Kidney (tissue), 14 donors: Measurements from ENCODE around the gene CEP72. TPM values are rescaled to one million over a fixed set of nuclear protein-coding genes. Genes with fewer than 3 reads are reported as not detected.

Source experiments
- DNase-seq, 5 donors: peaks; one replicate each; pipeline ENCODE4 v3.0.0-alpha.2; 2013 to 2020
- FAIRE-seq: peaks from 2 replicates; lab custom pipeline; 2012; peaks lifted over from hg19 to GRCh38; lab: Jason Lieb, UNC
- H3K27ac ChIP-seq, 2 donors: one replicate each; pipeline ENCODE4 v1.7.0; 2013; ENCODE audit warnings: low read depth in 2 of 2, low read length in 2 of 2, inconsistent platforms in 1 of 2
- H3K27me3 ChIP-seq: one replicate; pipeline ENCODE4 v1.7.1; 2013; ENCODE audit warnings: low read length, inconsistent platforms; ENCODE audit not compliant: control insufficient read depth, insufficient read depth
- H3K36me3 ChIP-seq, 3 donors: one replicate each; pipeline versions ENCODE4 v1.7.0 to v1.7.1; 2013; ENCODE audit warnings: low read length in 3 of 3, control low read depth in 1 of 3, inconsistent platforms in 1 of 3; ENCODE audit not compliant: insufficient read depth in 3 of 3, control insufficient read depth in 2 of 3
- H3K4me1 ChIP-seq, 3 donors: one replicate each; pipeline versions ENCODE4 v1.7.0 to v1.7.1; 2013; ENCODE audit warnings: low read length in 3 of 3, inconsistent platforms in 1 of 3, low read depth in 1 of 3; ENCODE audit not compliant: control insufficient read depth in 2 of 3, insufficient read depth in 2 of 3
- H3K4me3 ChIP-seq, 3 donors: one replicate each; pipeline versions ENCODE4 v1.7.0 to v1.8.1; 2013; ENCODE audit warnings: low read length in 3 of 3, control low read depth in 1 of 3, inconsistent platforms in 1 of 3
- H3K9ac ChIP-seq, 3 donors: one replicate each; pipeline versions ENCODE4 v1.7.0 to v1.7.1; 2013; ENCODE audit warnings: low read length in 3 of 3, control low read depth in 1 of 3, inconsistent platforms in 1 of 3
- H3K9me3 ChIP-seq, 3 donors: one replicate each; pipeline versions ENCODE4 v1.7.0 to v1.7.1; 2013; ENCODE audit warnings: low read length in 3 of 3, control low read depth in 1 of 3, inconsistent platforms in 1 of 3; ENCODE audit not compliant: control insufficient read depth in 2 of 3, insufficient read depth in 1 of 3
- intact Hi-C: fragments of 100-400 bp; cut with DNase I; formaldehyde crosslinking; loops from one replicate; pipeline ENCODE4 v1.11.1; 2022
- polyA plus RNA-seq: library from polyadenylated mRNA; stranded (reverse); fragments of 350-450 nt; fragmentation: Illumina TruSeq; extraction: RNeasy Lipid Tissue Mini Kit (QIAGEN cat#74804); gene quantifications from one replicate; pipeline ENCODE4 v1.2.3, GENCODE V29; 2014; ENCODE audit warnings: low read depth, low replicate concordance; ENCODE audit not compliant: insufficient read depth
- total RNA-seq: library from RNA; stranded (reverse); fragmentation: NEBNext Ultra II Directional; extraction: Animal tissue kit (Norgen Biotek cat#: 25700); gene quantifications from one replicate; pipeline ENCODE4 v1.2.1, GENCODE V29; 2021
- TF ChIP-seq, protein P1 (sequence below): IDR thresholded peaks from 3 replicates; pipeline ENCODE4 v1.5.1; 2012; ENCODE audit warnings: mild to moderate bottlenecking, moderate library complexity, borderline replicate concordance; ENCODE audit not compliant: insufficient read depth; ENCODE audit errors: extremely low read depth
- donor health status: control.
- donor health status: control.
- donor health status: control.
- donor health status: control.
- donor health status: control.
- donor health status: DM: yes; HTN: yes; CAD: no.
- donor health status: Normal renal cell carcinoma (clear cell type).

The CEP72 gene
- total and polyA plus RNA-seq, 2 donors from 2014 or later = 1.1 to 7.8 TPM

DNA sequence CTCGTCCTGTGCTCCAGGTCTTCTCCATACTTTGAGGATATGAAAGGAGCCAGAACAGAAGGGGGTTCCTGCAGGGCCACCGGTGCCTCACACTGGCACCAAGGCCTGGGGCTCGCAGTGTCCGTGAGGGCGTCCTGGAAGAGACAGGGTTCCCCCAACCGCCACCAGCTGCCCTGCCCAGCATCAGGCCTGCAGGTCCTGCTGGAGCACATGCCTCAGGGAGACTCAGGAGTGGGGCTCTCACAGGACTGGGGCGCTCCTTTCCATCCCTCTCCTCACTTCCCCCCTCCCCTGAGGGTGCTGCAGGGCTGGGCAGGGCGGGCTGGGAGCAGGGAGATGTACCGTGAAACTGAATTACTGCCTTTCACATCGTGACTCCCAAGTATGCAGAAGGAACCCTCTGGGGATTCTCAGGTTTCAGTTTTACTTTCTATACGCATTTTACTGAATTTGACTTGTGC is 31.7 kb downstream of the CEP72 start:
- Histone ChIP-seq H3K4me1 (no peaks in the 10 kb centered on the region), H3K4me3 (no peak overlapping the region), H3K9ac (no peak overlapping the region), H3K27ac (no peak overlapping the region), H3K9me3 (peaks cover 0 to 3% (median 0%) of the 10 kb centered on the region in 3 donors), H3K27me3 (no peaks in the 10 kb centered on the region), H3K36me3 (peaks cover 4 to 6% (median 4%) of the 10 kb centered on the region in 3 donors)
- intact Hi-C loops = no loop called here
- DNase-seq (peak in 4 of 5 donors; percentile 34 to 78 (median 64)), FAIRE-seq (no peak)
- TF ChIP-seq, protein P1, sequence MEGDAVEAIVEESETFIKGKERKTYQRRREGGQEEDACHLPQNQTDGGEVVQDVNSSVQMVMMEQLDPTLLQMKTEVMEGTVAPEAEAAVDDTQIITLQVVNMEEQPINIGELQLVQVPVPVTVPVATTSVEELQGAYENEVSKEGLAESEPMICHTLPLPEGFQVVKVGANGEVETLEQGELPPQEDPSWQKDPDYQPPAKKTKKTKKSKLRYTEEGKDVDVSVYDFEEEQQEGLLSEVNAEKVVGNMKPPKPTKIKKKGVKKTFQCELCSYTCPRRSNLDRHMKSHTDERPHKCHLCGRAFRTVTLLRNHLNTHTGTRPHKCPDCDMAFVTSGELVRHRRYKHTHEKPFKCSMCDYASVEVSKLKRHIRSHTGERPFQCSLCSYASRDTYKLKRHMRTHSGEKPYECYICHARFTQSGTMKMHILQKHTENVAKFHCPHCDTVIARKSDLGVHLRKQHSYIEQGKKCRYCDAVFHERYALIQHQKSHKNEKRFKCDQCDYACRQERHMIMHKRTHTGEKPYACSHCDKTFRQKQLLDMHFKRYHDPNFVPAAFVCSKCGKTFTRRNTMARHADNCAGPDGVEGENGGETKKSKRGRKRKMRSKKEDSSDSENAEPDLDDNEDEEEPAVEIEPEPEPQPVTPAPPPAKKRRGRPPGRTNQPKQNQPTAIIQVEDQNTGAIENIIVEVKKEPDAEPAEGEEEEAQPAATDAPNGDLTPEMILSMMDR = no peak

DNA sequence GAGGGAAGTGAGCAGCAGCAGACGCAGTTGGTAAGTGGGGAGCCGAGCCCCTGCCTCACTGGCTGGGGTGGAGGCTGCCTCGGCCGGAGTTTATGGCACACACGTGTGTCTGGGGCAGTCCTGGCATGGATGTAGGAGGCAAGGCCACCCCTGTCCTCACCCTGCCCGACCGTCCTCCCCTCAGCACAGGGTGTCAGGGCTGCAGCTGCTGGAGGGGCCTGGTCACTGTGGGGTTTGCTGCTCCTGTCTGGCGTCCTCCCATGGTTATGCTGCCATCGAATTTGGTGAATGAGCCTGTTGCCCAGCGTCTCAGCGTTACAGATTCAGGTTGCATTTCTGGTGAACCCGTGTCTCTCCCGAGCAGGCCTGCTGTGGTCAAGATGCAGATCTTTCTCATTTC is 32.4 kb downstream of the CEP72 start:
- TF ChIP-seq, protein P1 = no peak
- no peaks in the 10 kb centered on the region for H3K4me1 ChIP-seq
- FAIRE-seq = no peak
- peak in 1 of 5 donors; percentile 46 for DNase-seq
- intact Hi-C loops = no loop called here
- no peak overlapping the region for H3K4me3 ChIP-seq
- peaks cover 2 to 6% (median 4%) of the 10 kb centered on the region in 3 donors for H3K36me3 ChIP-seq
- no peaks in the 10 kb centered on the region for H3K27me3 ChIP-seq
- no peak overlapping the region for H3K27ac ChIP-seq
- H3K9ac ChIP-seq = no peak overlapping the region
- H3K9me3 ChIP-seq = peaks cover 0 to 3% (median 0%) of the 10 kb centered on the region in 3 donors

DNA sequence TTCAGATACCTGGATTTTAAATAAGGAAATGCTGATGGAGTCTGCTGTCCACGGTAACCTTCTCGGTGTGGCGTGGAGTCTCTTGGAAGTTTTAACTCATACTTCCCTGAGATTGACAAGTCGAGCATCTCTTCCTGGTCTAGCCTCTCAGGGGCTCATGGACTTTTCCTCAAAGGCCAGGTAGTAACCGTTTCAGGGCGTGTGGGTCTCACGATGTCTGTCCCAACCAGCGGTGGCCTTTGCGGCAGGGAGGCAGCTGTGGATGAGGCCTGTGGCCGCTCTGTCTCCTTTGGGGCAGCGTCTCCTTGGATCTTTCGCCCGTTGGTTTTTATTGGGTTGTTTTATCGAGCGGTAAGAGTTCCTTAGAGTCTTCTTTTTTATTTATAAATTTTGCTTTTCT is 32.8 kb downstream of the CEP72 start:
- intact Hi-C loops = no loop called here
- no peaks in the 10 kb centered on the region for H3K27me3 ChIP-seq
- peak in 1 of 5 donors; percentile 45 for DNase-seq
- no peak overlapping the region for H3K9ac ChIP-seq
- no peaks in the 10 kb centered on the region for H3K4me1 ChIP-seq
- TF ChIP-seq, protein P1 = no peak
- peaks cover 0 to 3% (median 0%) of the 10 kb centered on the region in 3 donors for H3K9me3 ChIP-seq
- H3K36me3 ChIP-seq = peaks cover 2 to 6% (median 4%) of the 10 kb centered on the region in 3 donors
- no peak overlapping the region for H3K27ac ChIP-seq
- FAIRE-seq = no peak
- H3K4me3 ChIP-seq = no peak overlapping the region

DNA sequence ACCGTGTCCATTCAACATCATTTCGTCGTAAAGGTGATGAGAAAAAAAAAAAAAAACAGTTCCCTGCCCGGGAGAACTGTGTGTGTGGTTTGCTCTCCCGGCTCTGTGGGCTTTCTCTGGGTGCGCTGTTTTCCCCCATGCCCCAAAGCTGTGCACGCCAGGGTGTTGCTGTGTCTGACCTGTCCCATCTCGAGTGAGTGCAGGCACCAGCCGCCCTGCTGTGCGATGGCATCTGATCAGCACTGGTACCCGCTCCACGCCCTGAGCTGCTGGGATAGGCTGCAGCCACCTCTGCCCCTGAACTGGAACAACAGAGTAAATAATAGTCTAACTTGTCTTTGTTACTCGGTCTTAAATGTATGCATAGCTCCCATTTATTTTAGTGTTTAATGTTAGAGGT is 33.3 kb downstream of the CEP72 start:
- intact Hi-C loops = no loop called here
- H3K27ac ChIP-seq = no peak overlapping the region
- no peak overlapping the region for H3K9ac ChIP-seq
- H3K4me3 ChIP-seq = no peak overlapping the region
- H3K4me1 ChIP-seq = no peaks in the 10 kb centered on the region
- TF ChIP-seq, protein P1 = no peak
- FAIRE-seq (no peak), DNase-seq (peak in 1 of 5 donors; percentile 56)
- peaks cover 2 to 6% (median 4%) of the 10 kb centered on the region in 3 donors for H3K36me3 ChIP-seq
- H3K27me3 ChIP-seq = no peaks in the 10 kb centered on the region
- H3K9me3 ChIP-seq = peaks cover 0 to 3% (median 0%) of the 10 kb centered on the region in 3 donors
